OCI-M2 (cell line): ENCODE measurements around the gene UVRAG.
"Not testable (repeated sequence)": the region's sequence is repeated elsewhere in the genome, so short reads cannot be mapped to it uniquely, and the experiment has no call there.

Experiments
- DNase-seq: peaks from one replicate; lab custom pipeline; 2025; ENCODE audit not compliant: unreplicated experiment; lab: John Stamatoyannopoulos, UW

The UVRAG gene

GRCh38 chr11:75836417-75836816 is 21.4 kb downstream of the UVRAG start:
- no peak for DNase-seq

- no peak for DNase-seq
Observed at GRCh38 chr11:75839851-75840250, 24.8 kb downstream of the UVRAG start.

- no peak for DNase-seq
Observed at GRCh38 chr11:75840522-75840921, 25.5 kb downstream of the UVRAG start.

DNA sequence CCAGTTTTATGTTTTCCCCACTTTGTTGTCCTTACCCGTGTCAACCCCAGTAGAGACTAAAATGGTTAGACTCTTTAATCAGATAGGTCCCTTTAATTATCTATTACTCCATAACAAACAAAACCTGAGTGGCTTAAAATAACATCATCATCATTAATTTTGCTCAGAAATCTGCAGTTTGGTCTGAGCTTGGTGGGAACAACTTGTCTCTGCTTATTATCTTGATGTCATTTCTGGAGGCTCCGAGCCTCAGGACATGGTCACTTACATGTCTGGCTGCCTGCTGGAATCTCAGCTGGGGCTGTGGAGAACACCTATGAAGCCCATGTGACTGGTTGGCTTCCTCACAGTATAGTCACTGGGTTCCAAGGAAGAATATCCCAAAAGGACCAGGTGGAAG is 26.7 kb downstream of the UVRAG start:
- no peak for DNase-seq

DNA sequence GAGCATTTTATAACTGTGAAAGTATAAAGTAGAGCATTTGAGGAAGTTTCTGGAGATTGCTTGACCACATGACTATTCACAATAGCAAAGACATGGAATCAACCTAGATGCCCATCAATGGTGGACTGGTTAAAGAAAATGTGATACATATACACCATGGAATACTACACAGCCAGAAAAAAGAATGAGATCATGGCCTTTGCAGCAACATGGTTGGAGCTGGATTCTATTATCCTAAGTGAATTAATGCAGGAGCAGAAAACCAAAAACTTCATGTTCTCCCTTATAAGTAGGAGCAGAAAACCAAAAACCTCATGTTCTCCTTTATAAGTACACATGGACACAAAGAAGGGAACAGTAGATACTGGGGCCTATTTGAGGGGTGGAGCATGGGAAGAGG is 30.3 kb downstream of the UVRAG start:
- DNase-seq: no peak

GRCh38 chr11:75849894-75850293 is 34.9 kb downstream of the UVRAG start:
- no peak for DNase-seq

DNA sequence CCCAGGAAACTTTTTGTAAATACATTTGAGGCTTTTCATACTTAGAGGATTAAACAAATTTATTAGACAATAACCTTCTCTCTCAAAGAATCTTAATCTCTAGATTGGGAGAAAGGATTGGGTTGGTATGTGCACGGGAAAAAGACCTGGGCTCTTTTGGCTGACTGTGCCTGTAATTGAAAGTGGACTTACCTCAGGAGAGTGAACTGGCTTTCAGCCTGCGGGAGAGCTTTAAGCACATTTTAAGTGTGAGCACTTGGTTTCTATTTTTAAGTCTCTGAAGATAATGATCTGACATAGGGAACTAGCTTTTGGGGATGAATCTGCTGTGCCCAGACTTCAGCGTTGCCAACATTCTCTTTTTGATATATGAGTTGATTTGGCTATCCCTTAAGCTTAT is 35.8 kb downstream of the UVRAG start:
- DNase-seq: no peak

DNA sequence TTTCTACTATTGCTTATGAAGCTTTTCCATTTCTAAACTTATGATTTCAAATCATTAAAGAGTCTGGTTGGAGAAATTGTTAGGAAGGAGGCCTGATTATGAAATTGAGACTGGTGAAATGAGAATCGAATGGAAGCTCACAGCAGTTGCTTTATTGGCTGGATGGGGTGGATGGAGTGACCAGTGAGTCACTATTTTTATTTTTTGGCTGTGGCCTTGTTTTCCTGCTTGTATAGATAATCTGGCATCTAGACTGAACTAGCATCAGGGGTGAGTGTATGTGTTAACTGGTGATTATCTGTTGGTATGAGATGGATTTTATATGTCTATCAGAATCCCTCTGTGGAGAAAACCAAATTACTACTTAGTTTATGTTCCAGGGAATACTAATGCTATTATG is 36.2 kb downstream of the UVRAG start:
- DNase-seq: no peak

GRCh38 chr11:75852406-75853017 is 37.5 kb downstream of the UVRAG start:
- no peak for DNase-seq

GRCh38 chr11:75853563-75853962 is 38.6 kb downstream of the UVRAG start:
- DNase-seq: not testable (repeated sequence)

DNA sequence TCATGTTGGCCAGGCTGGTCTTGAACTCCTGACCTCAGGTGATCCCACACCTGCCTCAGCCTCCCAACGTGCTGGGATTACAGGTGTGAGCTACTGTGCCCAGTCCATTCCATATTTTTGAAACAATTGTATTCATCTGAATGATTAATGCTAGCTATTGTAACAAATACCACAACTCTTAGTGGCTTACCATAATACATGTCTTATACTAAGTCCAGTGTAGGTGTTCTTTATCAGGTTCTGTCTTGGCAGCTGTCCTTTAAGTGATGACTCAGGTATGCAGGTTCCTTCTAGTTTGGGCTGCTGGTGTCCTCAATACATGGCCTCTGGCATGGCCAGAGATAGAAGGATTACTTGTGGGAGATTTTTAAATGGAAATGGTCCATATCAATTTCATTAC is 39.0 kb downstream of the UVRAG start:
- no peak for DNase-seq

DNA sequence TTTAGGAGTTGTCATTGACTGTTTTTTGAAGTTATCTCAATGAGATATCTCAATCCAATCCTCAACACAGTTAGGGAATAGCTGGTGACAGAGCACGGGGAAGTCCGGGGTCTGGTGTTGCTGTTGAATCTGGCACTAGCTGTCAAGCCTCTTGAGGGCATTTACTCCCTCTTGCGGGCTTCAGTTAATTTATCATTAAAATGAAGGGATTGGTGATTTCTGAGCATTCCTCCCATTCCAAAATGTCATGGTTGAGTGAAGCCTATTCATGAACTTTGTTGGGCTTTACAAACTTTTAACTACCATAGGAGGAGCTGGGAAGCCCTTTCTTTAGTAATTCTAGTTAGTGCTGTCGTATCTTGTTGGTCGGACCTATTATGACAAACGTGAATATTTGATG is 40.2 kb downstream of the UVRAG start:
- no peak for DNase-seq

- DNase-seq: no peak
Observed at GRCh38 chr11:75856912-75857311, 41.9 kb downstream of the UVRAG start.

DNA sequence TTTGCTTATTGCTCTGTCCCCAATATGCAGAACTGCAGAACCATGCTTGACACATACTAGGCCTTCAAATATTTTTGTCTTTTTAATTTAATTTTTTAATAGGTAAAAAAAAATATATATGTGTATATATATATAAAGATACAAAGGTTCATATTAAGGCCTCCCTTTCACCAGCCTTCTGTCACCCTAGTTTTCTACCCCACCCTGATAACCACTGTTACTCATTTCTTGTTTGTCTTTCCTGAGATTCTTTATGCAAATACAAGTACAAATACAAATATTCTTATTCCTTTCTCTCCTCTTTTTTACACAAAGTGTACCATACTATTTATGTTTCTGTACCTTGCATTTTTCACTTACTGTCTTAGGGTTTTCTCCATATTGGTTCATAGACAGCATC is 43.0 kb downstream of the UVRAG start:
- DNase-seq: no peak

DNA sequence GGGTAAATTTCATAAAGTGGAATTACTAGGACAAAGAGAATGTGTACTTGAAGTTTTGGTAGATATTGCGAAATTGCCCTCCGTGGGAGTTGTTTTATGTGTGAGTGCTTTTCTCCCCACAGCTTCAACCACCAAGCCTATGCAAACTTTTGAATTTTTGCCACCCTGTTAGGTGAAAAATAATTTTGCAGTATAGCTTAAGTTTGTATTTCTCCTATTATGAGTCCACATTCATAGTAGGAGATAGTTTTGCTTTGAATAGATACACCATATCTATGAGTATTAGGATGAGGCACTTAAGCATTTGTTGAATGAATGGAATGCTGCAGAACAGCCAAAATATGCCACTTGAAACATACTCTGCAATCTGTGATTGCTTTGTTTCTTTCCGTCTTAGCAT is 43.6 kb downstream of the UVRAG start:
- DNase-seq: no peak

DNA sequence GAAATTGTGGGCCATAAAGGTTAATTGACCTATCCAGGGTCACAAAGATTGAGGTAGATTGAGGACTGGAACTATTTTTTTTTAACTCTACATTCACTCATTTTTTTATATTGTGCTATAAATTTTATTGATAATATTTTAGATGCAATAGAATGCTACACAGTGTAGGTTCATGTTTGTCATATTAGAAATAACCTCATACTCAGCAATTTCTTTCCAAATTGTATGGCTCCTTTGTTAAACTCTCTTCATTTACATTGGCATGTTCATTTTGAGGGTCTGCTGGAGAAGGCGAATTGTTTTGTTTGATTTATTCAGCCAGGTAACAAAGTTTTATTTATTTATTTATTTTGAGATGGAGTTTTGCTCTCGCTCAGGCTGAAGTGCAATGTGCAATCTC is 44.6 kb downstream of the UVRAG start:
- DNase-seq: no peak

DNA sequence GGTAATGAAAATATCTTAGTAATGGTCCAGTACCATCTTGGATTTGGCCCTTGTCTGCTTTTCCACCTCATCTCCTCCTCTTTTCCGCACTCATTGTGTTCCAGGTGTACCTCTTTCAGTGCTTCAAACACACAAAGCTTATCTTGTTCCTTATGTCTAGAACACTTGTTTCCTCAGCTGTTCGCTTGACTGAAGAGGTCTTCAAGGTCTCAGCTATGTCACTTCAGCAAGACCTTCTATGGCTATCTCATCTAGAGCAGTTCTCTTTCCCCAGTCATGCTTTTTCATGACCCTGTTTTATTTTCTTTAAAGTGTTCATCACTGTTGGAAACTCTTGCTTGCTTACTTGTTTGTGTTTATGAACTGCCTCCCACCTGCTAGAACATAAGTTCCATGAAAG is 47.4 kb downstream of the UVRAG start:
- no peak for DNase-seq

GRCh38 chr11:75867778-75868374 is 52.9 kb downstream of the UVRAG start:
- DNase-seq: no peak

DNA sequence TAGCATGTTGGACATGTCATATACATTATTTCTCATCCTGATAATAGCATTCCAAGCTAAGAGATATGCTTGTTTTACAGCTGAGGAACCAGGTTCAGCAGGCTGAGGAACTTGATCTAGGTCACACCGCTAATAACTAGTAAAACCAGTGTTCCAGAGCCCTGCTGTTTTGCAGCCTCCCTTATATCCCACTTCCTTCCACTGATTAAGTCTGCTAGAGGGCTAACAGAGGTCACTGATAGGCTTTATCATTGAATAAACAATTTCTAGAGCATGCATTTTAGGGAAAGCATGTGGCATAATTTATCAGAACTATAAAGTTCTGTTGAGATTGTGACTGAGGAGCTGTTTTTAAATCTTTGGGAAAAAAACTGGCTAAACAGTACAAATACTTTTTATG is 54.0 kb downstream of the UVRAG start:
- no peak for DNase-seq

GRCh38 chr11:75869661-75870455 is 54.8 kb downstream of the UVRAG start:
- DNase-seq: no peak

DNA sequence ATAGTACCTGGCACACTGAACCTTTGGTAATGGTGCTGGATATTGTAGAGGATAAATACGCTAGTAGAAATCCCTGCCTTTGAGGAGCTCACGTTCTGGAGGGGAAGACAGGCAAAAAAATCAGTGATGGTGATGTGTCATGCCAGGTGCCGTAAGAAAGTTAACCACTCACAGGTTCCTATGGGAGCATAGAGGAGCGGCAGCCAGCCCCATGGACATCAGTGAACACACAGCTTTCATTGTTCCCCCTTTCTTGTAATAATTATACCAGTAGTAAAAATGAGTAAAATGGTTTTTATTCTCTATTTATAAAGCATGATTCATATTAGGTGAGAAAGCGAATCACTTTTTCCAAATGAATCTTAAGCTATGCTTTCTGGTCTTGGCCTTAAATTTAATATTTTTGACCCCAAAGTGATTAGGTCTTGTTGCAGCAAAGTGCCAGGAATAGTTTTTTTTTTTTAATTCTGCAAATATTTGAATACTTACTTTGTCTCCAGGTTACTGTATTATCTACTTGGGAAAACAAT is 57.9 kb downstream of the UVRAG start:
- DNase-seq: no peak
